ENCODE results near the gene TMTC1.

The TMTC1 gene

DNA sequence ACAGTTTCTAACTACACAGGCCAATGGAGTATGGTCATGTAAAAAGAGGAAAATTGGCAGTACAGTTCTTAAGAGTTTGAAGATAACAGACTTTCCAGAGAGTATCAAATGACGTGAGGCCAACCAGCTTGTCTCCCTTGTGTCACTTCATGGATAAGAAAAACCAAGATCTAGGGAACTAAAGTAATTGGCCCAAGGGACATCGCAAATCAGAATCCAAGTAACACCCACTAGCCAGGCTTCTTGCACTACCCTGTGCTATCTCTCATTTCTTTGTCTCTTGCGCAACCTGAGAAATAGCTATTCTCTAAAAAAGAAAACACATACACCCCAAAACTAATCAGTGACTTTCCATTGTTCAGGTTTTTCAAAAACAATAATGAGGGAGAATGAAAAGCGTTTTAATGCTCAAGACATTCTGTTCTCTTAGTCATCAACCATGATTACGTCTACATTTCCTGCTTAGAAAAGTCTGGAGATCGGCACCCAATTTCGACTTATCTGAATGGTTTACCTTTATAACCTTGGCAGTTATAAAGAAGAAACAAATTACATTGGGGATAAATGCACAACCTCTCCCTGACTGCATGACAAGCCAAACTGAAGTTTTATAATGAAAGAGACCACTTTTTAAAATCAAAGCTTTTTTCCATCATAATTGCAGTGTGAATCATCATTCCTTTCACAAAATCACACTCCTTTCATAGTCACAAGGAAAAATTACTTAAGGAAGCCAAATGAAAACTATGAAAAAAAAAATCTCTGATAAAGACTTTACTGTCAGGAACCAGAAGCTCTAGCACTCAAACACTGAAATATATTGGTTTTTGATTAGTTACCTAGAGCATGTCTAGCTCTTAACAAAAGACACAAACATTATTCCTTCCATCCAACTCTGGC is 42.1 kb downstream of the TMTC1 start:
- no peak overlapping the region for H3K4me3 ChIP-seq (ENCODE audit: low read depth, low read length)
- TF ChIP-seq, protein P1, sequence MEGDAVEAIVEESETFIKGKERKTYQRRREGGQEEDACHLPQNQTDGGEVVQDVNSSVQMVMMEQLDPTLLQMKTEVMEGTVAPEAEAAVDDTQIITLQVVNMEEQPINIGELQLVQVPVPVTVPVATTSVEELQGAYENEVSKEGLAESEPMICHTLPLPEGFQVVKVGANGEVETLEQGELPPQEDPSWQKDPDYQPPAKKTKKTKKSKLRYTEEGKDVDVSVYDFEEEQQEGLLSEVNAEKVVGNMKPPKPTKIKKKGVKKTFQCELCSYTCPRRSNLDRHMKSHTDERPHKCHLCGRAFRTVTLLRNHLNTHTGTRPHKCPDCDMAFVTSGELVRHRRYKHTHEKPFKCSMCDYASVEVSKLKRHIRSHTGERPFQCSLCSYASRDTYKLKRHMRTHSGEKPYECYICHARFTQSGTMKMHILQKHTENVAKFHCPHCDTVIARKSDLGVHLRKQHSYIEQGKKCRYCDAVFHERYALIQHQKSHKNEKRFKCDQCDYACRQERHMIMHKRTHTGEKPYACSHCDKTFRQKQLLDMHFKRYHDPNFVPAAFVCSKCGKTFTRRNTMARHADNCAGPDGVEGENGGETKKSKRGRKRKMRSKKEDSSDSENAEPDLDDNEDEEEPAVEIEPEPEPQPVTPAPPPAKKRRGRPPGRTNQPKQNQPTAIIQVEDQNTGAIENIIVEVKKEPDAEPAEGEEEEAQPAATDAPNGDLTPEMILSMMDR (IDR thresholded peaks at IDR 0.05; ENCODE audit: borderline replicate concordance, insufficient read depth, low read depth, low read length) = no peak

DNA sequence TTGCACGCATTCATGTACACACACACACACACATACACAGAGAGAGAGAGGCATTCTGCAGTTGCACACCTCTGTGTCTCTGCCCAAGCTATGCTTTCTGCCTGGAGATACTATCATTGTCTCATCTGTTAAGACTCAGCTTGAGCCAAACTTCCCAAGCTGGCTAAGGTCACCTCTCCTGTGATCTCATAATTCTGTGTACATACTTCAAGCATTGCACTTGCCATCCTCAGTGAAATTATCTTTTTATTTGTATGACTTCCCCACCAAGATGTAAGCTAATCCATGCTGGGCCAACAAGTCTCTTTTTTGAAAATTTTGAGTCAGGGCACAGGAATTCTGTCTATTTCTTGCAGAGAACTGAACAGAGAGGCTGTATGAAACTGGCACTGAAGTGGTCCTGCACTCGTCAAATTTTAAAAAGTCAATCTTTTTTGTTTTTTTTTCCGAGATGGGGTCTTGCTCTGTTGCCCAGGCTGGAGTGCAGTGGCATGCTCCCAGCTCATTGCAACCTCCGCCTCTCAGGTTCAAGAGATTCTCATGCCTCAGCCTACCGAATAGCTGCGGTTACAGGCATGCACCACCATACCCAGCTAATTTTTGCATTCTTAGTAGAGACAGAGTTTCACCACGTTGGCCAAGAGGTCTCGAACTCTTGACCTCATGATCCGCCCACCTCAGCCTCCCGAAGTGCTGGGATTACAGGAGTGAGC is 44.3 kb downstream of the TMTC1 start:
- TF ChIP-seq, protein P1 (IDR thresholded peaks at IDR 0.05; ENCODE audit: borderline replicate concordance, insufficient read depth, low read depth, low read length) = no peak
- no peak overlapping the region for H3K4me3 ChIP-seq (ENCODE audit: low read depth, low read length)

DNA sequence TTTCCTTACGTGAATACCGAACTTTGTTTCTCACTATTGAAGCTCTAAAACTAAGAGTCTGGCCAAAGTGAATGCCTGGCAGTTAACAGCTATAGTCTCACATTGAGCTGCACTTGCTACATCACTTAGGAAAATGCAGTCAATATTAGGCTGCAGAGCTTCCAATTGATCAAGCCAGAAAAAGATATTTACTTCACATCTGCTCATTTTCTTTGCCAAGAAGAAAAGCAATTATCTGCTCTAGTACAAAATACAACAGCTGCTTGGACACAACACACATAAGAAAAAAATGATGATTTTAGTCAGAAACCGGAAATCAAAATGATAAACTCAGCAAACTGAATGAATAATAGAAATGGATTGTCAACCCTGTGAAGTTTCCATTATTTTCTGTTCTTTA is 45.4 kb downstream of the TMTC1 start:
- H3K4me3 ChIP-seq (ENCODE audit: low read depth, low read length) = no peak overlapping the region
- TF ChIP-seq, protein P1 (IDR thresholded peaks at IDR 0.05; ENCODE audit: borderline replicate concordance, insufficient read depth, low read depth, low read length) = no peak

DNA sequence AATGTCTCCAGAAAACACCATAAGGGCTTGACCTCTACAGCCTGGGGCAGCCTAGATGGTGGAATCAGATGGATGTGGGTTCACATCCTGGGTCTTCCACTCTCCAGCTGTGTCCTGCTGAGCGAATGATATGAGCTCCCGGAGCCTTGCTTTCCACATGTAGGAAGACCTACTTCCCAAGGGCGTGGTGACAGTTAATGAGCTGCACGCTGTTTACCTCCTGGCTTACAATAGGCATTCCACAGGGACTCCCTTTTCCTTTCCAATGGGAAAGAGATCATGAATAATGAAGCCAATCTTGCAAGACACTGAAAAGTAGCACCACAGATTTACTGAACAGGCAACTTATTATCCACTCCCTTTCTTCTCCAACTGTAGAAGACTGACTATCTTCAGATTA is 46.1 kb downstream of the TMTC1 start:
- no peak overlapping the region for H3K4me3 ChIP-seq (ENCODE audit: low read depth, low read length)
- TF ChIP-seq, protein P1 (IDR thresholded peaks at IDR 0.05; ENCODE audit: borderline replicate concordance, insufficient read depth, low read depth, low read length) = no peak

DNA sequence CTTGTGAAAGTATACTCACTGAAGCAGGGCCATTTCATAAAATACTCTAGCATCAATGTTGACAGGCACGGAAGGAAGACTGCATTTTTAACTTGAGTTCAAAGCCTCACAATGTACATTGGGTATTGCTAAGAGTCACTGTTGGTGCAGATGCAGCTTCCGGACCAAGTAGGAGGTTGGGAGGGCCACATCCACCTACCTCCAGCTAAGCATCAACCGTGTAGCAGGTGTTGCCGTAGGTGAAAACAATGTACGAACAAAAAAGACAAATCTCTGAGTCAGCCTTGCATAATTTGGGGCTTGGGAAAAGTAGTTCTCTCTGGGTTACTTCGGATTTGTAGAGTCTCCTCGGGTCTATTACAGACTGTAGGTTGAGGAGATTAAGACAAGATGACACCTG is 48.1 kb downstream of the TMTC1 start:
- no peak overlapping the region for H3K4me3 ChIP-seq (ENCODE audit: low read depth, low read length)
- TF ChIP-seq, protein P1 (IDR thresholded peaks at IDR 0.05; ENCODE audit: borderline replicate concordance, insufficient read depth, low read depth, low read length) = no peak

DNA sequence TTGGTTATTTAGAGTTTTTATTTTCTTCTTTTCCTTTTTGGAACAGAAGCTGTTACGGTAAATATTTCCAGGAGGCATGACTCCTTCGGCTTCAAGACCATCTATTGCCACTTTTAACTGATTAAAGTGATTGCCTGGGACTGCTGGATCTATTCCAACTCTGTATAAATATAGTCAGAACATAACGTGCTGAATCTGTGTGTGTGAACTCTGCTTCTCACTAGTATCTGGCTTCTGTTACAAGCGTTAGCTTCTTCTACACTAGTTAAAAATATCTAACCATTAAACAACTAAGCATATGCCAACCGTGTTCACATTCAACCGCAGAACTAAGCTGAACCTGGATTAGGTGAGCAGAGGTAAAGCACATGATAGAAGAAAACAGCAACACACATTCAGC is 49.0 kb downstream of the TMTC1 start:
- TF ChIP-seq, protein P1 (IDR thresholded peaks at IDR 0.05; ENCODE audit: borderline replicate concordance, insufficient read depth, low read depth, low read length) = no peak
- no peak overlapping the region for H3K4me3 ChIP-seq (ENCODE audit: low read depth, low read length)
